Fibroblast of the aortic adventitia (primary cell): ENCODE results near the gene FFAR3. TPM values are rescaled to one million over a fixed set of nuclear protein-coding genes. Genes with fewer than 3 reads are reported as not detected.

Experiments
- total RNA-seq: library from RNA; depleted of rRNA; stranded (reverse); fragments of >200 nt; gene quantifications from 2 replicates; pipeline ENCODE4 v1.2.3, GENCODE V29; 2012; ENCODE audit warnings: low replicate concordance

Gene FFAR3
- total RNA-seq, 1 donor = not detected

Other genes with a start within 250 kb of the FFAR3 start
- gene FXYD3, start 242.6 kb upstream of the FFAR3 start, total RNA-seq = 1.3 TPM in 1 of 2 replicates, not detected in the other
- gene LGI4, start 223.4 kb upstream of the FFAR3 start, total RNA-seq = 0.09 and 3.7 TPM in 2 replicates
- 2.5 and 6.5 TPM in 2 replicates for gene FXYD1, start 219.6 kb upstream of the FFAR3 start, total RNA-seq
- not detected in 2 replicates for gene FXYD7, start 215.2 kb upstream of the FFAR3 start, total RNA-seq
- 11.5 and 59.8 TPM in 2 replicates for gene FXYD5, start 203.7 kb upstream of the FFAR3 start, total RNA-seq
- not detected in 2 replicates for gene FAM187B, start 129.7 kb upstream of the FFAR3 start, total RNA-seq
- gene LSR, start 109.5 kb upstream of the FFAR3 start, total RNA-seq = 0.54 TPM in 1 of 2 replicates, not detected in the other
- 51.6 and 72.9 TPM in 2 replicates for gene USF2, start 89.5 kb upstream of the FFAR3 start, total RNA-seq
- gene HAMP, start 75.9 kb upstream of the FFAR3 start, total RNA-seq = not detected in 2 replicates
- gene MAG, start 66.3 kb upstream of the FFAR3 start, total RNA-seq = not detected in 2 replicates
- gene CD22, start 29.3 kb upstream of the FFAR3 start, total RNA-seq = not detected in 2 replicates
- not detected in 2 replicates for gene FFAR1, start 10.6 kb upstream of the FFAR3 start, total RNA-seq
- gene GPR42, start 12.6 kb downstream of the FFAR3 start, total RNA-seq = not detected in 2 replicates
- gene FFAR2, start 89.8 kb downstream of the FFAR3 start, total RNA-seq = not detected in 2 replicates
- gene KRTDAP, start 132.0 kb downstream of the FFAR3 start, total RNA-seq = not detected in 2 replicates
- 11.4 and 63.0 TPM in 2 replicates for gene DMKN, start 155.2 kb downstream of the FFAR3 start, total RNA-seq
- gene SBSN, start 169.9 kb downstream of the FFAR3 start, total RNA-seq = 4.1 and 13.2 TPM in 2 replicates
- gene GAPDHS, start 175.0 kb downstream of the FFAR3 start, total RNA-seq = not detected in 2 replicates
- 25.0 and 63.7 TPM in 2 replicates for gene TMEM147, start 187.2 kb downstream of the FFAR3 start, total RNA-seq
- not detected in 2 replicates for gene ATP4A, start 205.2 kb downstream of the FFAR3 start, total RNA-seq
- gene PMIS2, start 227.7 kb downstream of the FFAR3 start, total RNA-seq = not detected in 2 replicates